ENCODE data around the gene VANGL1.

DNA sequence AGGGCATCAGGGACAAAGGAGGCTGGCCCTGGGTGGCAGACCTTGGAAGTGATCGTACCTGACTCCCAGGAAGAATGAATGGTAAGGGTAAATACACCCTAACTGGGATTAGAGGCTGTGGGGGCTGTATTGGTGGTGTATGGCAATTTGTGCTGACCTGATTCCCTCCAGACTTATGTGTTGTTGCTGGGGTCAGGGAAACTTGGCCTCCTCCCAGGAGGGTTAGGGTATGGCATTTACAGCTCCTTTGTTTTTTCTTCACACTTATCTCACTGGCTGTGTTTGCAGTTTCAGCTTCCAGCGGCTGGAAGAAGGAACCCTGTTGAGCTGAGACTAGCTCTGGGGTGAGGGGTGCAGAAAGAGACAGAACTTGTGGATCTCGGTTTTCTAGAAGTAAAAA lies 8.2 kb downstream of the VANGL1 start:
- TF ChIP-seq, protein P1, sequence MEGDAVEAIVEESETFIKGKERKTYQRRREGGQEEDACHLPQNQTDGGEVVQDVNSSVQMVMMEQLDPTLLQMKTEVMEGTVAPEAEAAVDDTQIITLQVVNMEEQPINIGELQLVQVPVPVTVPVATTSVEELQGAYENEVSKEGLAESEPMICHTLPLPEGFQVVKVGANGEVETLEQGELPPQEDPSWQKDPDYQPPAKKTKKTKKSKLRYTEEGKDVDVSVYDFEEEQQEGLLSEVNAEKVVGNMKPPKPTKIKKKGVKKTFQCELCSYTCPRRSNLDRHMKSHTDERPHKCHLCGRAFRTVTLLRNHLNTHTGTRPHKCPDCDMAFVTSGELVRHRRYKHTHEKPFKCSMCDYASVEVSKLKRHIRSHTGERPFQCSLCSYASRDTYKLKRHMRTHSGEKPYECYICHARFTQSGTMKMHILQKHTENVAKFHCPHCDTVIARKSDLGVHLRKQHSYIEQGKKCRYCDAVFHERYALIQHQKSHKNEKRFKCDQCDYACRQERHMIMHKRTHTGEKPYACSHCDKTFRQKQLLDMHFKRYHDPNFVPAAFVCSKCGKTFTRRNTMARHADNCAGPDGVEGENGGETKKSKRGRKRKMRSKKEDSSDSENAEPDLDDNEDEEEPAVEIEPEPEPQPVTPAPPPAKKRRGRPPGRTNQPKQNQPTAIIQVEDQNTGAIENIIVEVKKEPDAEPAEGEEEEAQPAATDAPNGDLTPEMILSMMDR (conservative IDR thresholded peaks at IDR 0.05; ENCODE audit: low read depth, low read length), result no peak
- TF ChIP-seq POLR2A (IDR thresholded peaks at IDR 0.05; ENCODE audit: low read depth, low read length), result no peak
